Measurements from ENCODE around the gene RASGRF2.

DNA sequence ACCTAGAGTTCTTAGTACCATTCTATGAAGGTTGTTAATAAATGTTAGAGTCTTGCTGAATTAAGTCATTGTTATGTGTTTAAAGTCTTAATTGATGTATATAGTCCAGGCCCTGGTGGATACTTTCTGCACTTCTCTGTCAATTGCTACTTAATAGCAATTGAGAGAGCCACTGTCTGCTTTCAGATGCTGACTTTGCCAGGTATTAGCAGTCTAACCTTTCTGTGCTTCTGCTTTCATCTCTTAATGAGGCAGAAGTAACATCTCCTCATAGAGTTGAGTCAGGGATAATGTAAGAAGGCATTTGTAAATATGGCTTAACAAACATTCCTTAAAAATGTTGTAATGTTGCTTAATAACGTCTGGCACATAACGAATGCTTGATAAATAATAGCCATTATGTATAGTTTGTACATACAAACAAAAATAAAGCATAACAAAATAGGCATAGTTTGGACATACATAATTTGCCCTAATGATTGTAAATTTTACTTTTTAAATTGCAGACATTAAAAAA lies 28.3 kb downstream of the RASGRF2 start:
- TF ChIP-seq EZH2phosphoT487 (IDR thresholded peaks at IDR 0.05; ENCODE audit: insufficient read depth, low read depth) = no peak
- TF ChIP-seq EZH2 (IDR thresholded peaks at IDR 0.05; ENCODE audit: insufficient read depth, poor library complexity, severe bottlenecking) = no peak

All from GM23248 (cell line).